K562 (cell line): ENCODE data around the gene MVK. TPM values are rescaled to one million over a fixed set of nuclear protein-coding genes. Genes with fewer than 3 reads are reported as not detected.

Experiments used
- ATAC-seq: fragments of 200-7000 bp; cut with Tn5 transposase; 3 replicates; pipeline ENCODE4 v1.9.1; 2020; ENCODE audit warnings: moderate library complexity
- BruUV-seq: library from RNA; stranded (reverse); fragments of 400-500 nt; replicated peaks from 2 replicates; lab custom pipeline; 2021; lab: Mats Ljungman, UMichigan
- CTCF ChIA-PET: fragments of 300-600 bp; formaldehyde crosslinking; extraction: SDS; loops from one replicate; lab custom pipeline; 2021; ENCODE audit warnings: low intra/inter-chr PET ratio; lab: Yijun Ruan, JAX
- POLR2A ChIA-PET: fragments of 300-600, 350-650 bp; sonication (Branson Sonifier 250); formaldehyde crosslinking; extraction: SDS; loops from one replicate; lab custom pipeline; 2021; ENCODE audit warnings: antibody characterized with exemption, inconsistent platforms; lab: Yijun Ruan, JAX
- DNase-seq, 4 experiments: peaks; one replicate each; pipeline versions ENCODE4 v3.0.0 to v3.0.0-alpha.2; 2011 to 2018; ENCODE audit warnings: low spot score in 3 of 4, mixed read lengths in 3 of 4; ENCODE audit errors: extremely low read depth in 1 of 4
- FAIRE-seq: peaks from 2 replicates; lab custom pipeline; 2011; peaks lifted over from hg19 to GRCh38; lab: Jason Lieb, UNC
- H2AFZ ChIP-seq: 2 replicates; pipeline ENCODE4 v1.6.0; 2011; ENCODE audit warnings: low read depth, low read length, control low read depth, inconsistent platforms
- H3K27ac ChIP-seq: fragments of 200-600 bp; 3 replicates; pipeline ENCODE4 v1.8.0; 2011; ENCODE audit warnings: low read depth, mild to moderate bottlenecking, control low read depth, inconsistent platforms, low read length, moderate library complexity, mixed read lengths; ENCODE audit errors: extremely low read depth
- H3K27me3 ChIP-seq, 2 experiments: fragments of 300-600 bp in 1 of 2; 2 replicates in 1 of 2; 3 replicates in 1 of 2; pipeline versions ENCODE4 v1.6.0 to v1.8.0; 2011; ENCODE audit warnings: inconsistent platforms in 2 of 2, low read length in 2 of 2, mild to moderate bottlenecking in 1 of 2, mixed read lengths in 1 of 2, moderate library complexity in 1 of 2; ENCODE audit not compliant: control insufficient read depth in 2 of 2, insufficient read depth in 2 of 2
- H3K36me3 ChIP-seq: fragments of 300-600 bp; 3 replicates; pipeline ENCODE4 v1.8.0; 2011; ENCODE audit warnings: mild to moderate bottlenecking, low read length, inconsistent platforms; ENCODE audit not compliant: control insufficient read depth, insufficient read depth
- H3K4me1 ChIP-seq, 2 experiments: fragments of 200-600 bp in 1 of 2; replicated peaks in 1 of 2; 2 replicates in 1 of 2; 3 replicates in 1 of 2; pipeline versions ENCODE4 v1.5.1 to v1.8.0; 2011; ENCODE audit warnings: inconsistent platforms in 2 of 2, low read length in 2 of 2, mild to moderate bottlenecking in 1 of 2, mixed read lengths in 1 of 2, moderate library complexity in 1 of 2; ENCODE audit not compliant: control insufficient read depth in 2 of 2, insufficient read depth in 2 of 2
- H3K4me2 ChIP-seq: 2 replicates; pipeline ENCODE4 v1.6.1; 2011; ENCODE audit warnings: low read length, control low read depth, inconsistent platforms, mixed read lengths; ENCODE audit not compliant: insufficient read depth
- H3K4me3 ChIP-seq: fragments of 200-600 bp; sonication (generic), shearing (Covaris generic); 2 replicates; pipeline ENCODE4 v1.5.1; 2016; ENCODE audit warnings: control low read depth, inconsistent platforms
- H3K79me2 ChIP-seq: fragments of 200-600 bp; 3 replicates; pipeline ENCODE4 v1.8.0; 2011; ENCODE audit warnings: low read length, inconsistent platforms; ENCODE audit not compliant: control insufficient read depth, insufficient read depth
- H3K9ac ChIP-seq, 2 experiments: 2 replicates each; pipeline versions ENCODE4 v1.6.0 to v1.6.1; 2011; ENCODE audit warnings: low read depth in 2 of 2, low read length in 2 of 2, control low read depth in 1 of 2, inconsistent platforms in 1 of 2, mild to moderate bottlenecking in 1 of 2, mixed read lengths in 1 of 2; ENCODE audit not compliant: insufficient read depth in 1 of 2
- H3K9me1 ChIP-seq: one replicate; pipeline ENCODE4 v1.6.0; 2011; ENCODE audit warnings: inconsistent platforms, mild to moderate bottlenecking, low read length, moderate library complexity; ENCODE audit not compliant: control insufficient read depth, insufficient read depth
- H3K9me3 ChIP-seq: replicated peaks from 2 replicates; pipeline ENCODE4 v1.5.1; 2011; ENCODE audit warnings: low read depth, low read length, inconsistent platforms; ENCODE audit not compliant: control insufficient read depth, insufficient read depth
- H4K20me1 ChIP-seq: replicated peaks from 2 replicates; pipeline ENCODE4 v1.6.1; 2011; ENCODE audit warnings: low read length, inconsistent platforms, mixed read lengths; ENCODE audit not compliant: control insufficient read depth, insufficient read depth
- ARID1B ChIP-seq: fragments of 450-650 bp; IDR thresholded peaks from 2 replicates; pipeline ENCODE4 v1.6.1; 2016; ENCODE audit warnings: antibody characterized with exemption, mild to moderate bottlenecking, inconsistent platforms
- CBFA2T2 ChIP-seq: fragments of 450-650 bp; conservative IDR thresholded peaks from 2 replicates; pipeline ENCODE4 v1.6.1; 2017; ENCODE audit warnings: mild to moderate bottlenecking
- CBFA2T3 ChIP-seq: fragments of 450-650 bp; IDR thresholded peaks from 2 replicates; pipeline ENCODE4 v1.6.1; 2017
- ESRRA ChIP-seq: fragments of 450-650 bp; IDR thresholded peaks from 2 replicates; pipeline ENCODE4 v1.6.1; 2014; ENCODE audit warnings: low read depth, mild to moderate bottlenecking, moderate library complexity, borderline replicate concordance
- ETV5 ChIP-seq: sonication (generic); formaldehyde crosslinking; IDR thresholded peaks from 2 replicates; pipeline ENCODE4 v1.4.0; 2020; ENCODE audit warnings: low read depth, mild to moderate bottlenecking, missing genetic modification reagents
- EWSR1 ChIP-seq: fragments of 450-650 bp; IDR thresholded peaks from 2 replicates; pipeline ENCODE4 v1.6.1; 2018; ENCODE audit warnings: borderline replicate concordance, mild to moderate bottlenecking, low read depth, moderate library complexity; ENCODE audit not compliant: partially characterized antibody
- GABPB2 ChIP-seq: fragments of 250-450 bp; sonication (Bioruptor Pico); conservative IDR thresholded peaks from 2 replicates; pipeline ENCODE4 v1.5.1; 2021; ENCODE audit warnings: mild to moderate bottlenecking
- RBM22 ChIP-seq: fragments of 200-400 bp; formaldehyde crosslinking; IDR thresholded peaks from 2 replicates; pipeline ENCODE4 v1.6.1; 2018; ENCODE audit warnings: low read length, low read depth; ENCODE audit not compliant: poor library complexity, severe bottlenecking
- SP2 ChIP-seq: IDR thresholded peaks from 2 replicates; pipeline ENCODE4 v1.6.1; 2011; ENCODE audit warnings: mild to moderate bottlenecking, low read depth, low read length, moderate library complexity; ENCODE audit not compliant: poor library complexity, severe bottlenecking; ENCODE audit errors: extremely low read depth
- XRCC4 ChIP-seq: IDR thresholded peaks from one replicate; pipeline ENCODE4 v1.6.1; 2011; ENCODE audit not compliant: insufficient read depth, insufficient read length; ENCODE audit errors: extremely low read depth
- ZKSCAN3 ChIP-seq: fragments of 250-450 bp; sonication (Bioruptor Pico); IDR thresholded peaks from 2 replicates; pipeline ENCODE4 v1.4.0; 2020
- ZNF324 ChIP-seq: fragments of 250-450 bp; sonication (Bioruptor Pico); IDR thresholded peaks from 2 replicates; pipeline ENCODE4 v1.4.0; 2020; ENCODE audit warnings: mild to moderate bottlenecking
- ZNF384 ChIP-seq: IDR thresholded peaks from 2 replicates; pipeline ENCODE4 v1.6.1; 2012; ENCODE audit warnings: low read depth, low read length, improper control_type of control experiment
- ZNF717 ChIP-seq: fragments of 250-450 bp; sonication (Bioruptor Pico); IDR thresholded peaks from 2 replicates; pipeline ENCODE4 v1.5.0; 2021
- WGBS: fragments of 100-300 bp; shearing (Covaris generic); methylation state at CpG from one replicate; pipeline ENCODE4 v1.1.6; 2016; ENCODE audit warnings: low coverage, mixed read lengths; ENCODE audit not compliant: insufficient coverage; ENCODE audit errors: missing lambda C conversion rate; 5-methylcytosine and 5-hydroxymethylcytosine counted together
- in situ Hi-C: fragments of 300-500 bp; cut with MboI; formaldehyde crosslinking; loops from 4 replicates; pipeline ENCODE4 v1.15.0; 2018; ENCODE audit warnings: inconsistent platforms, mixed read lengths
- intact Hi-C: fragments of 100-400 bp; cut with micrococcal nuclease; formaldehyde crosslinking; loops from 2 replicates; pipeline ENCODE4 v1.14.2; 2022
- polyA plus RNA-seq, 8 experiments: library from polyadenylated mRNA; depleted of rRNA in 4 of 8; stranded (reverse) in 5 of 8; unstranded in 3 of 8; fragments of >200 nt; fragmentation: Nextera tagmentation in 2 of 8; fragmentation: Illumina TruSeq in 1 of 8; extraction: Ambion mirVana in 2 of 8; extraction: Trizol in 1 of 8; gene quantifications; 2 replicates each; pipeline versions ENCODE4 v1.2.1 to v1.2.3, GENCODE V29; 2011 to 2014; ENCODE audit warnings: inconsistent platforms in 1 of 8, missing spikeins in 1 of 8
- total RNA-seq, 7 experiments: library from RNA; depleted of rRNA in 6 of 7; stranded (reverse); fragments of >200 nt in 6 of 7; fragmentation: Illumina TruSeq in 2 of 7; extraction: Trizol in 2 of 7; gene quantifications; 2 replicates each; pipeline versions ENCODE4 v1.2.1 to v1.2.3, GENCODE V29; 2011 to 2021; ENCODE audit warnings: low replicate concordance in 1 of 7
- TF ChIP-seq, protein P1 (sequence below), 2 experiments: fragments of 450-650 bp in 1 of 2; sonication (generic) in 1 of 2; formaldehyde crosslinking in 1 of 2; IDR thresholded peaks in 1 of 2; conservative IDR thresholded peaks in 1 of 2; 2 replicates each; pipeline versions ENCODE4 v1.6.1 to v1.8.1; 2016 to 2023; ENCODE audit warnings: mild to moderate bottlenecking in 2 of 2, moderate library complexity in 2 of 2, inconsistent platforms in 1 of 2, missing genetic modification reagents in 1 of 2

Gene MVK
- total and polyA plus RNA-seq, 9 of the 15 experiments (the other 6 are each of a cell fraction or from before 2014, with no cell fraction given) = 0.41 to 33.6 (median 18.8) TPM

DNA sequence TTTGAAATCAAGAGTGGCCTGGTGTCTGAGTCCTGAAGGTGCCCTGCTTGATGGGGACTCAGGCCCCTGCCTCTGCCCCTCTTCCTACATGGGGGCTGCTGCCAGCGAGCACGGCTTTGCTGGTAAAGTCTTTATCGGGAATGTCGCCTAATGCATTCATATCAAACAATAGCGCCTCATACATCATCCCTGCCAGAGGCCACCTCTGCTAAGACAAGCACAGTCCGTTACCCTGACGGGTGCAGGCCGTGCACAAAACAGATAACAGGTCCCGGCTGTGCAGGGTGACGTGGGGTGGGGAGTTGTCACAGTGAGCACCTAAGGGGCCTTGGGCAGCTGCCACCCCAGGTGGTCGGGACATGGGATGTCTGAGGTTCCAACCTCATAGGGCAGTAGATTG, 71.6 kb downstream of the MVK start:
- no peak overlapping the region for H3K4me2 ChIP-seq
- ChIA-PET POLR2A (no interaction called here), CTCF (no interaction called here)
- H3K27me3 ChIP-seq = peaks cover 17 to 56% of the 10 kb centered on the region in 2 experiments; a peak in 3 of 5 replicates
- H2AFZ ChIP-seq = no peak overlapping the region
- no peak for FAIRE-seq
- H3K27ac ChIP-seq = no peak overlapping the region
- H3K9ac ChIP-seq = 0 out of 4 replicates have a peak overlapping the region, but pooled peaks of 1 of the 2 experiments have one; percentile 17
- in situ Hi-C loops (no loop called here), intact Hi-C loops (no loop called here)
- DNase-seq = no peak
- TF ChIP-seq ESRRA = no peak
- 0 out of 2 replicates have a peak, but pooled peaks have one; percentile 5 for TF ChIP-seq CBFA2T2
- TF ChIP-seq CBFA2T3 = peak; percentile 23
- H3K4me3 ChIP-seq = no peak overlapping the region
- 0% methylated on average over 11 of the region's 11 CpGs for WGBS
- ATAC-seq = peak; percentile 59
- peaks cover 2% of the 10 kb centered on the region for H3K9me1 ChIP-seq
- BruUV-seq = no TSS peak
- no peaks in the 10 kb centered on the region for H3K79me2 ChIP-seq
- no peaks in the 10 kb centered on the region; a peak in 1 of 5 replicates for H3K4me1 ChIP-seq
- no peaks in the 10 kb centered on the region for H3K36me3 ChIP-seq
- H4K20me1 ChIP-seq = peaks cover 12% of the 10 kb centered on the region; the same call in 1 of the 2 replicates
- no peaks in the 10 kb centered on the region for H3K9me3 ChIP-seq

DNA sequence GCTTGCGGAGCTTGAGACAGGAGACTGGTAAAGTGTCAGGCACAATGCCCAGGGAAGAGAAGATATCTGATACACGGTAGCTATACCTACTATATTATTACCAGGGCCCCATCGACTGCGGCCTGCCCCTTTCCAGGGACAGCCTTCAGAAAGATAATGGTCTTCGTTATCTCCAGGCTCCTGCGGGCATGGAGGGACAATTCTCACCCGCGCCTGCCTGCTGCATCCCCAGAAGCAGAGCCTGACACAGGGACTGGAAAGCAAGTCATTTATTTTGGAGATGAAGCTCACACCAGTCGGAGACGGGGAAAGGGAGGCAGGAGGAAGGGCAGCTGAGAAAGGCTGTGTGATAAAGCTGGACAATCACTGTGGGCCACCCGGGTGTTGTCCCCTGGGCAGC, 72.1 kb downstream of the MVK start:
- CTCF ChIA-PET = no interaction called here
- 4% methylated on average over 11 of the region's 11 CpGs for WGBS
- Histone ChIP-seq H2AFZ (no peak overlapping the region), H3K36me3 (no peaks in the 10 kb centered on the region), H3K27ac (no peak overlapping the region), H3K9me1 (peaks cover 2% of the 10 kb centered on the region), H3K9me3 (no peaks in the 10 kb centered on the region), H3K27me3 (peaks cover 20 to 59% of the 10 kb centered on the region in 2 experiments; a peak in 3 of 5 replicates), H3K4me2 (no peak overlapping the region), H3K4me3 (no peak overlapping the region), H3K79me2 (no peaks in the 10 kb centered on the region), H3K4me1 (no peaks in the 10 kb centered on the region; a peak in 1 of 5 replicates), H4K20me1 (peaks cover 12% of the 10 kb centered on the region; the same call in 1 of the 2 replicates), H3K9ac (no peak overlapping the region)
- DNase-seq (no peak), ATAC-seq (no peak), FAIRE-seq (no peak)
- in situ Hi-C loops = no loop called here
- BruUV-seq = no TSS peak
- POLR2A ChIA-PET = no interaction called here
- intact Hi-C loops = no loop called here
- TF ChIP-seq CBFA2T2 (no peak), ZNF717 (CRISPR knock-in tag) (no peak), ETV5 (CRISPR knock-in tag) (no peak), ARID1B (no peak), GABPB2 (CRISPR knock-in tag) (no peak), EWSR1 (no peak), ZNF384 (no peak), ZNF324 (CRISPR knock-in tag) (no peak), XRCC4 (no peak), ZKSCAN3 (CRISPR knock-in tag) (no peak), SP2 (no peak), RBM22 (no peak)
- TF ChIP-seq, protein P1, sequence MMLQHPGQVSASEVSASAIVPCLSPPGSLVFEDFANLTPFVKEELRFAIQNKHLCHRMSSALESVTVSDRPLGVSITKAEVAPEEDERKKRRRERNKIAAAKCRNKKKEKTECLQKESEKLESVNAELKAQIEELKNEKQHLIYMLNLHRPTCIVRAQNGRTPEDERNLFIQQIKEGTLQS (IDR thresholded peaks at IDR 0.05) = no peak
- TF ChIP-seq, protein P1 (CRISPR knock-in tag; conservative IDR thresholded peaks at IDR 0.05) = no peak
